Immature natural killer cell (primary cell): Measurements from ENCODE around the gene RPS27A. TPM values are rescaled to one million over a fixed set of nuclear protein-coding genes. Genes with fewer than 3 reads are reported as not detected.
"Not testable (repeated sequence)": the region's sequence is repeated elsewhere in the genome, so short reads cannot be mapped to it uniquely, and the experiment has no call there.

ENCODE experiments used
- DNase-seq, 3 donors: peaks; one replicate each; pipeline ENCODE4 v3.0.0; 2022; ENCODE audit warnings: mixed read lengths in 1 of 3
- H3K27ac Mint-ChIP-seq, 6 donors: one replicate each; pipeline ENCODE4 v1.8.0; 2020; ENCODE audit warnings: mixed read lengths in 6 of 6, mild to moderate bottlenecking in 5 of 6, inconsistent platforms in 4 of 6, moderate library complexity in 3 of 6
- H3K27me3 Mint-ChIP-seq, 3 donors: one replicate each; pipeline ENCODE4 v1.8.0; 2020 to 2021; ENCODE audit warnings: low read depth in 3 of 3, mild to moderate bottlenecking in 3 of 3, mixed read lengths in 3 of 3, moderate library complexity in 3 of 3, inconsistent platforms in 1 of 3
- H3K36me3 Mint-ChIP-seq, 3 donors: one replicate each; pipeline ENCODE4 v1.8.0; 2020; ENCODE audit warnings: mixed read lengths in 3 of 3, inconsistent platforms in 2 of 3, mild to moderate bottlenecking in 2 of 3
- H3K4me1 Mint-ChIP-seq, 2 donors: one replicate each; pipeline ENCODE4 v1.8.0; 2020; ENCODE audit warnings: inconsistent platforms in 2 of 2, mild to moderate bottlenecking in 2 of 2, mixed read lengths in 2 of 2, moderate library complexity in 1 of 2
- H3K4me3 Mint-ChIP-seq, 5 donors: one replicate each; pipeline ENCODE4 v1.8.0; 2020; ENCODE audit warnings: mild to moderate bottlenecking in 5 of 5, mixed read lengths in 5 of 5, inconsistent platforms in 3 of 5, moderate library complexity in 3 of 5
- H3K9me3 Mint-ChIP-seq, 6 donors: one replicate each; pipeline ENCODE4 v1.8.0; 2020; ENCODE audit warnings: mild to moderate bottlenecking in 6 of 6, mixed read lengths in 6 of 6, inconsistent platforms in 4 of 6, moderate library complexity in 3 of 6
- polyA plus RNA-seq, 3 donors: library from polyadenylated mRNA; unstranded; fragments of 300-500 nt; fragmentation: Illumina TruSeq; gene quantifications; one replicate each; pipeline ENCODE4 v1.2.3, GENCODE V29; 2021

Gene RPS27A
- polyA plus RNA-seq, 3 donors from 2014 or later: 1,176 to 2,389 (median 1,755) TPM

- Mint-ChIP-seq H3K27me3 (no peaks in the 10 kb centered on the region), H3K27ac (no peak overlapping the region), H3K4me3 (no peak overlapping the region), H3K36me3 (peaks cover 14 to 36% (median 18%) of the 10 kb centered on the region in 3 donors), H3K9me3 (no peaks in the 10 kb centered on the region), H3K4me1 (no peaks in the 10 kb centered on the region)
- no peak for DNase-seq
Observed at GRCh38 chr2:55252832-55253231, 20.3 kb downstream of the RPS27A start.

GRCh38 chr2:55259586-55259985, 27.1 kb downstream of the RPS27A start:
- H3K9me3 Mint-ChIP-seq, H3K27me3 Mint-ChIP-seq: not testable (repeated sequence)
- peaks cover 15 to 18% (median 17%) of the 10 kb centered on the region in 3 donors for H3K36me3 Mint-ChIP-seq

GRCh38 chr2:55268288-55268906, 35.9 kb downstream of the RPS27A start:
- H3K9me3 Mint-ChIP-seq: no peaks in the 10 kb centered on the region
- DNase-seq: no peak
- peaks cover 29 to 33% of the 10 kb centered on the region in 2 donors for H3K4me1 Mint-ChIP-seq
- peak overlapping the region; percentile 94 to 96 (median 96) for H3K27ac Mint-ChIP-seq
- peak overlapping the region; percentile 94 to 98 (median 95) for H3K4me3 Mint-ChIP-seq
- H3K36me3 Mint-ChIP-seq: peaks cover 10% of the 10 kb centered on the region in 3 donors
- H3K27me3 Mint-ChIP-seq: peaks cover 1 to 17% (median 15%) of the 10 kb centered on the region in 3 donors

More at GRCh38 chr2:55259586-55259985, 27.1 kb downstream of the RPS27A start:
- H3K4me1 Mint-ChIP-seq, H3K4me3 Mint-ChIP-seq, H3K27ac Mint-ChIP-seq, DNase-seq: not testable (repeated sequence)

- H3K36me3 Mint-ChIP-seq: peaks cover 4 to 10% (median 5%) of the 10 kb centered on the region in 3 donors
- no peaks in the 10 kb centered on the region for H3K9me3 Mint-ChIP-seq
- H3K27ac Mint-ChIP-seq: peak within 1 kb of the TSS; percentile 94 to 96 (median 96)
- peak within 1 kb of the TSS; percentile 94 to 98 (median 95) for H3K4me3 Mint-ChIP-seq
- DNase-seq: peak; percentile 93 to 94 (median 93)
- peaks cover 1 to 17% (median 15%) of the 10 kb centered on the region in 3 donors for H3K27me3 Mint-ChIP-seq
- H3K4me1 Mint-ChIP-seq: peaks cover 29 to 33% of the 10 kb centered on the region in 2 donors
Observed at GRCh38 chr2:55268907-55269644, 36.6 kb downstream of the RPS27A start, which contains the start of gene MTIF2. TSS of gene MTIF2 (minus strand) at chr2:55269231. CDS start at chr2:55263858, 5,373 bp downstream.

- peak overlapping the region; percentile 94 to 98 (median 95) for H3K4me3 Mint-ChIP-seq
- no peaks in the 10 kb centered on the region for H3K9me3 Mint-ChIP-seq
- H3K27me3 Mint-ChIP-seq: peaks cover 1 to 17% (median 15%) of the 10 kb centered on the region in 3 donors
- H3K27ac Mint-ChIP-seq: peak overlapping the region; percentile 94 to 96 (median 96)
- peaks cover under 1 to 5% (median 1%) of the 10 kb centered on the region in 3 donors for H3K36me3 Mint-ChIP-seq
- DNase-seq: peak in 2 of 3 donors; percentile 11 to 19
- peaks cover 29 to 33% of the 10 kb centered on the region in 2 donors for H3K4me1 Mint-ChIP-seq
Observed at GRCh38 chr2:55269645-55269990, 37.1 kb downstream of the RPS27A start.

- not testable (repeated sequence) for H3K36me3 Mint-ChIP-seq, H3K27me3 Mint-ChIP-seq, H3K9me3 Mint-ChIP-seq, DNase-seq, H3K27ac Mint-ChIP-seq
- peaks cover 13% of the 10 kb centered on the region in 2 donors for H3K4me1 Mint-ChIP-seq
- H3K4me3 Mint-ChIP-seq: peak overlapping the region in 1 of 5 donors; percentile 40
Observed at GRCh38 chr2:55274346-55274745, 41.9 kb downstream of the RPS27A start.

GRCh38 chr2:55277310-55277709, 44.8 kb downstream of the RPS27A start:
- Mint-ChIP-seq H3K27me3 (peaks cover 0 to 5% (median 0%) of the 10 kb centered on the region in 3 donors), H3K4me1 (peaks cover 5 to 7% of the 10 kb centered on the region in 2 donors), H3K36me3 (no peaks in the 10 kb centered on the region), H3K9me3 (no peaks in the 10 kb centered on the region), H3K4me3 (no peak overlapping the region), H3K27ac (no peak overlapping the region)
- DNase-seq: no peak

GRCh38 chr2:55279214-55279835, 46.8 kb downstream of the RPS27A start:
- H3K27me3 Mint-ChIP-seq, H3K36me3 Mint-ChIP-seq: not testable (repeated sequence)
- H3K27ac Mint-ChIP-seq: peak overlapping the region in 1 of 6 donors; percentile 20

GRCh38 chr2:55279859-55280424, 47.5 kb downstream of the RPS27A start:
- DNase-seq, H3K9me3 Mint-ChIP-seq, H3K27me3 Mint-ChIP-seq, H3K36me3 Mint-ChIP-seq: not testable (repeated sequence)
- Mint-ChIP-seq H3K27ac (peak overlapping the region in 1 of 6 donors; percentile 30), H3K4me1 (peaks cover 22 to 27% of the 10 kb centered on the region in 2 donors), H3K4me3 (peak overlapping the region in 2 of 5 donors; percentile 16 to 73)

More at GRCh38 chr2:55279214-55279835, 46.8 kb downstream of the RPS27A start:
- H3K4me1 Mint-ChIP-seq: peaks cover 22 to 27% of the 10 kb centered on the region in 2 donors
- peak overlapping the region in 1 of 5 donors; percentile 8 for H3K4me3 Mint-ChIP-seq
- not testable (repeated sequence) for H3K9me3 Mint-ChIP-seq, DNase-seq

- Mint-ChIP-seq H3K4me3 (peak overlapping the region; percentile 67 to 92 (median 91)), H3K27ac (peak overlapping the region; percentile 43 to 99 (median 98)), H3K4me1 (peaks cover 26 to 27% of the 10 kb centered on the region in 2 donors)
- not testable (repeated sequence) for H3K36me3 Mint-ChIP-seq, H3K27me3 Mint-ChIP-seq, DNase-seq, H3K9me3 Mint-ChIP-seq
Observed at GRCh38 chr2:55280851-55281546, 48.5 kb downstream of the RPS27A start.

GRCh38 chr2:55282110-55282917, 49.8 kb downstream of the RPS27A start:
- Mint-ChIP-seq H3K4me1 (peaks cover 28 to 33% of the 10 kb centered on the region in 2 donors), H3K27ac (peak overlapping the region; percentile 97 to 99 (median 98)), H3K36me3 (peaks cover 0 to 3% (median 0%) of the 10 kb centered on the region in 3 donors), H3K27me3 (peaks cover 0 to 2% (median 0%) of the 10 kb centered on the region in 3 donors), H3K4me3 (peak overlapping the region; percentile 91 to 97 (median 92)), H3K9me3 (no peaks in the 10 kb centered on the region)
- DNase-seq: peak; percentile 87 to 89 (median 88)

GRCh38 chr2:55283083-55283482, 50.6 kb downstream of the RPS27A start:
- H3K36me3 Mint-ChIP-seq: peaks cover 0 to 3% (median 0%) of the 10 kb centered on the region in 3 donors
- peaks cover 0 to 2% (median 0%) of the 10 kb centered on the region in 3 donors for H3K27me3 Mint-ChIP-seq
- DNase-seq: no peak
- no peaks in the 10 kb centered on the region for H3K9me3 Mint-ChIP-seq
- H3K4me1 Mint-ChIP-seq: peaks cover 28 to 36% of the 10 kb centered on the region in 2 donors
- H3K27ac Mint-ChIP-seq: peak overlapping the region; percentile 38 to 98 (median 66)
- peak overlapping the region; percentile 91 to 97 (median 92) for H3K4me3 Mint-ChIP-seq
